ENCODE results near the gene STAT3. TPM values are rescaled to one million over a fixed set of nuclear protein-coding genes. Genes with fewer than 3 reads are reported as not detected.

STAT3 gene
- total and polyA plus RNA-seq, 2 donors (not counting 3 experiments of a cell fraction or from before 2014, with no cell fraction given): 59.1 to 124 TPM

DNA sequence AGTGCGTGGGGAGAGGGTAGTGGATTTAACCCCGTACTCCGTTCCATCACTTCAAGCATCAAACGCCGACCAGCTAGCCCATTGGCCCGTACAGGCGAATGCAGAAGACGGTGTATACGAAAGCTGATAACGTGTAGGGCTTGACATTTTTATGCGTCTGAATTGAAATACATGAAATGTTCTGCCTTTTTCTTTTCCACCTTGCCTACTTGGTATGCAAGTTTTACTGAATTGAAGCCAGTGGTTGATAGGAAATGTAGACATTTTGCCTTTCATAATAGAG lies 834 bp upstream of the STAT3 start:
- TF ChIP-seq FOS (IDR thresholded peaks at IDR 0.05; ENCODE audit: borderline replicate concordance, insufficient read depth, low read length): no peak
- no peak for TF ChIP-seq CTCF (IDR thresholded peaks at IDR 0.05; ENCODE audit: extremely low read depth in 1 of 2, insufficient read depth in 1 of 2, low read depth in 1 of 2, low read length in 2 of 2)
- TF ChIP-seq JUN (IDR thresholded peaks at IDR 0.05; ENCODE audit: borderline replicate concordance, insufficient read depth, insufficient read length, low read depth): no peak
- TF ChIP-seq, protein P1, sequence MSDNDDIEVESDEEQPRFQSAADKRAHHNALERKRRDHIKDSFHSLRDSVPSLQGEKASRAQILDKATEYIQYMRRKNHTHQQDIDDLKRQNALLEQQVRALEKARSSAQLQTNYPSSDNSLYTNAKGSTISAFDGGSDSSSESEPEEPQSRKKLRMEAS (IDR thresholded peaks at IDR 0.05; ENCODE audit: insufficient read depth, insufficient read length): no peak
- no peak for TF ChIP-seq GATA2 (IDR thresholded peaks at IDR 0.05; ENCODE audit: insufficient read depth, insufficient read length, low read depth, low read length)
- no peak for TF ChIP-seq MYC (IDR thresholded peaks at IDR 0.05; ENCODE audit: low read depth, low read length)
- no peak for TF ChIP-seq POLR2AphosphoS5 (IDR thresholded peaks at IDR 0.05; ENCODE audit: insufficient read depth, low read depth, low read length)
- TF ChIP-seq POLR2A (IDR thresholded peaks at IDR 0.05; ENCODE audit: low read depth, low read length): no peak
- TF ChIP-seq EZH2 (IDR thresholded peaks at IDR 0.05; ENCODE audit: borderline replicate concordance, low read depth, low read length, severe bottlenecking): no peak
- intact Hi-C loops (cut with micrococcal nuclease) (loop anchor here (5.0 kb wide), 1 partner anchor 42 kb away; no protein-coding TSS in a partner anchor), dilution Hi-C loops (cut with MboI; ENCODE audit: extremely low pct_ligation_motif_present, low sequenced_read_pairs) (no loop called here)
- peak overlapping the region; percentile 84 for H3K9ac ChIP-seq (replicated peaks; ENCODE audit: extremely low read depth, insufficient read depth, low read length)
- POLR2A ChIA-PET: interaction anchor here (0.9 to 1.6 kb wide), 8 partner anchors 8 to 131 kb away, joined by 3 to 14 read pairs (median 6); partner anchors contain the start of gene CAVIN1
- FAIRE-seq (no peak), DNase-seq (ENCODE audit: low read depth, low spot score) (no peak)
- H3K4me3 ChIP-seq (replicated peaks in 1 of 3; ENCODE audit: insufficient read depth in 1 of 3, low read depth in 1 of 3, low read length in 3 of 3): peak overlapping the region; percentile 8 to 69 (median 26)
- H3K4me1 ChIP-seq (ENCODE audit: control insufficient read depth, extremely low read depth, insufficient read depth, low read length): peaks cover 21% of the 10 kb centered on the region
- H4K20me1 ChIP-seq (replicated peaks; ENCODE audit: control insufficient read depth, extremely low read depth, insufficient read depth, low read length): peaks cover 5% of the 10 kb centered on the region
- peak overlapping the region; percentile 98 for H3K27ac ChIP-seq (ENCODE audit: insufficient read depth, low read depth, low read length)
- H3K4me2 ChIP-seq (ENCODE audit: insufficient read depth, low read length): peak overlapping the region; percentile 80
- H3K79me2 ChIP-seq (ENCODE audit: control insufficient read depth, insufficient read depth, low read length): peaks cover 35% of the 10 kb centered on the region
- CTCF ChIA-PET: interaction anchor here (0.5 to 2.0 kb wide), 21 partner anchors 9 to 138 kb away, joined by 3 to 30 read pairs (median 5); partner anchors contain the start of gene CAVIN1
- H3K36me3 ChIP-seq (ENCODE audit: control insufficient read depth in 2 of 2, extremely low read depth in 1 of 2, insufficient read depth in 2 of 2, low read length in 2 of 2): no peaks in the 10 kb centered on the region
- H3K9me3 ChIP-seq (replicated peaks; ENCODE audit: control insufficient read depth, insufficient read depth, low read length): no peaks in the 10 kb centered on the region
- no peaks in the 10 kb centered on the region for H3K27me3 ChIP-seq (ENCODE audit: control insufficient read depth in 2 of 2, insufficient read depth in 2 of 2, low read length in 2 of 2)
- H3K9me1 ChIP-seq (replicated peaks; ENCODE audit: control insufficient read depth, extremely low read depth, insufficient read depth, low read length): no peaks in the 10 kb centered on the region
- peak overlapping the region; percentile 84 for H2AFZ ChIP-seq (ENCODE audit: low read depth, low read length)
- BruUV-seq (replicated peaks): TSS peak; percentile 96
